GM19468 (cell line): ENCODE data around the gene ESF1.

Experiments used
- ATAC-seq: cut with Tn5 transposase; IDR thresholded peaks from one replicate; pipeline ENCODE4 v1.9.1; 2021; ENCODE audit warnings: mild to moderate bottlenecking, moderate library complexity, moderate number of reproducible peaks; ENCODE audit not compliant: unreplicated experiment; ENCODE audit errors: extremely low read depth

The ESF1 gene, protein sequence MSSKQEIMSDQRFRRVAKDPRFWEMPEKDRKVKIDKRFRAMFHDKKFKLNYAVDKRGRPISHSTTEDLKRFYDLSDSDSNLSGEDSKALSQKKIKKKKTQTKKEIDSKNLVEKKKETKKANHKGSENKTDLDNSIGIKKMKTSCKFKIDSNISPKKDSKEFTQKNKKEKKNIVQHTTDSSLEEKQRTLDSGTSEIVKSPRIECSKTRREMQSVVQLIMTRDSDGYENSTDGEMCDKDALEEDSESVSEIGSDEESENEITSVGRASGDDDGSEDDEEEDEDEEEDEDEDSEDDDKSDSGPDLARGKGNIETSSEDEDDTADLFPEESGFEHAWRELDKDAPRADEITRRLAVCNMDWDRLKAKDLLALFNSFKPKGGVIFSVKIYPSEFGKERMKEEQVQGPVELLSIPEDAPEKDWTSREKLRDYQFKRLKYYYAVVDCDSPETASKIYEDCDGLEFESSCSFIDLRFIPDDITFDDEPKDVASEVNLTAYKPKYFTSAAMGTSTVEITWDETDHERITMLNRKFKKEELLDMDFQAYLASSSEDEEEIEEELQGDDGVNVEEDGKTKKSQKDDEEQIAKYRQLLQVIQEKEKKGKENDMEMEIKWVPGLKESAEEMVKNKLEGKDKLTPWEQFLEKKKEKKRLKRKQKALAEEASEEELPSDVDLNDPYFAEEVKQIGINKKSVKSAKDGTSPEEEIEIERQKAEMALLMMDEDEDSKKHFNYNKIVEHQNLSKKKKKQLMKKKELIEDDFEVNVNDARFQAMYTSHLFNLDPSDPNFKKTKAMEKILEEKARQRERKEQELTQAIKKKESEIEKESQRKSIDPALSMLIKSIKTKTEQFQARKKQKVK

GRCh38 chr20:13784893-13785715 lies at the start of gene ESF1, which contains the start of gene NDUFAF5:
Gene ESF1 (minus strand): TSS chr20:13784919. CDS start chr20:13783140, 1,779 bp downstream.
Gene NDUFAF5 (plus strand): TSS chr20:13785028. CDS start chr20:13785069, 41 bp downstream.
- peak; percentile 91 for ATAC-seq

DNA sequence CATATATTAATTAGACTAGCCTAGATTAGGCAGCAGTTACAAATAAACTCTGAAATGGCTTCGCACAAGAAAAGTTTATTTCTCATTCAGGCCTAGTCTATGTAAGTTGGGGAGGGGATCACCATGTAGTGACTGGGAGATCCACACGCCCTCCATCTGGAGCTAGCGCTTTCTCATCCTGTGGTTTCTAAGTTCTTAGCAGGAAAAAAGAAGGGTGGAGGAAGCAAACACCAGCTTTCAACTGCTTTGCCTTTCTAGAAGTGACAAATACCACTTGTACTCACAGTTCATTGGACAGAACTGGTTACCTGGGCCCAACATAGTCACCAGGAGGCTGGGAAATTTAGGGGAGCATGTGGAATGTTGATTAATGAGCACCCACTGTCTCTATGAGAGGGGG lies 46.8 kb upstream of the ESF1 start:
- ATAC-seq, result no peak

GRCh38 chr20:13825465-13825864 lies 40.7 kb upstream of the ESF1 start:
- ATAC-seq, result no peak

- no peak for ATAC-seq
These were observed 39.7 kb upstream of the ESF1 start for GRCh38 chr20:13824459-13824858.

GRCh38 chr20:13822459-13822858 lies 37.7 kb upstream of the ESF1 start:
- no peak for ATAC-seq

DNA sequence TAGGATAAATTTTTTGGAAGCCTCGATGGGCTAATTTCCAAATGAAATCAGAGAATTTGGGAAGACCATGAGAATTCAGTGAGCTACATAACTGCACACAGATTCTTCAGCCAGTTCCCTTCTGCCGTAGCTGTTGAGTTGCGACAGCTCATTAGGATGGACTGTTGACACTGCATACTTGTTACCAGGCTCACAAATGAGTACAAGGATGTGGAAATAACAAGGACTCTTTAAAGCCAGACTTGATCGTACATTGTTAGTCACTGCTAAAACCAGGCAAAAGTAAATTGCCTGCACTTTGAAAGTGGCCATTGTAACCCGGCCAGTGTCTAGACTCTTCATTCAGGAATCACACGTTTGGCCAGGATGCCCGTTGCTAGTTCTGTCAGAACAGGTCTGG lies 37.2 kb upstream of the ESF1 start:
- no peak for ATAC-seq

DNA sequence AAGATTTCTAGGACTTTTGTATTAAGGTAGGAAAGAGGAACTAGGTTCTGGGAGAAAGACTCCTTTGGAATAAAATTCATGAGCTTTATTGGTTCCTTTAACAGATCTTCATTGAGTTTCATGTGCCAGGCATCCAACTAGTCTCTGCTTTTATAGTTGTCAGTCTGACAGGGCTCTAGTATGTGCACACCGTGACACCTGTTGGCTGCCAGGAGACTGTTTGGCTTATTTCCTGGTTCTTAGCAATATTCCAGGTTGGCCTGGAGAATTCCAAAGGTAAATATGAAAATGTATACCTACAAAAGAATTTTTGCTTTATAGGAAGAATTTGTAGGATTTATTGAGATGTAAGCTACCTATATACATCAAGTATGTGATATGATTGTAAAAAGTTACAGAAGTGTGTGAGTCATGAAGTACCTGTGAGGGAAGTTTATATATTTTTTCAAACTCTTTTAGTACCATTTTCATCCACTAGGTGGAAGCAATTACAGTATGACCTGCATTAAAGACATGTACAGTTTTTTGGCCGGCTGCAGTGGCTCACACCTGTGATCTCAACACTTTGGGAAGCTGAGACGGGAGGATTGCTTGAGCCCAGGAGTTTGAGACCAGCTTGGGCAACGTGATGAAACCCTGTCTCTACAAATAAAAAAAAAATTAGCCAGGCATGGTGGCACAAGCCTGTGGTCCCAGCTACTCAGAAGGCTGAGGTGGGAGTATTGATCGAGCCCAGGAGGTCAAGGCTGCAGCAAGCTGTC lies 35.3 kb upstream of the ESF1 start:
- ATAC-seq, result peak; percentile 44

GRCh38 chr20:13817342-13817741 lies 32.6 kb upstream of the ESF1 start:
- no peak for ATAC-seq

GRCh38 chr20:13816757-13817156 lies 32.0 kb upstream of the ESF1 start:
- ATAC-seq, result no peak

- ATAC-seq, result no peak
These were observed 30.0 kb upstream of the ESF1 start for GRCh38 chr20:13814672-13815071.

DNA sequence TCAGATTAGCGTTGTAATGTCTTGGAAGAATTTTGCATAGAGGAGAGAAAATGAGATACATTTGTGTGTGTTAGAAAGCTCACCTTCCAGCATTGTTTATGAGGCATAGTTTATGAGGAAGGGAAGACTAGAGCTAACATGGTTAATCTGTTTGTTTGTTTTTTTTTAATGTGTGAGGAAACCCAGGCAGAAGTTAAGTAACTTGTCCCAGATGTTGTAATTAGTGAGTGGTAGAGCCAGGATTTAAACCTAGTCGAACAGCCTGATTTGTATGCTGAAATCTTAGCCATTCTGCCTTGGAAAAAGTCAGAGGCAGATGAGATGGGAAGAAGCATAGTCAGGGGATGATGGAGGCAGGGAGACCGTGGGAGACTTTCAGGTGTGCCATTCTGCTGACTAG lies 29.2 kb upstream of the ESF1 start:
- no peak for ATAC-seq

DNA sequence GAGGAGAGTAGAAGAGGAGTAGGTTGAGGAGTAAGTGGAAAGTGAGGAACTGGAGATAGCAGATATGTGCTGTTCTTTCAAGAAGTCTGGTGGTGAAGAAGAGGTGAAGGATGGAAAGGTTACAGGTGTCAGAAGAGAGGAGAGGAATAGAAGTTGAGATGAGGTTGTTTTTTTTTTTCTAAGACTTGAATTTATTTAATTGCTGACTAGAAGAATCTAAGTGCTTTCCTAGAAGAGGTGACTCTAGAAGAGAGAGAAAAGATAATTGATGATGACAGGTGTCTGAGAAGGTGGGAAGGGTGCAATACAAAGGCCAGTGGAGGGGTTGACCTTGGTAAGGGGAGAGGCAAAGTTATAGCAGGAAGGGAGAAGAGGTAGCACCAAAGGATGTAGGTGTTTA lies 25.7 kb upstream of the ESF1 start:
- ATAC-seq, result no peak

DNA sequence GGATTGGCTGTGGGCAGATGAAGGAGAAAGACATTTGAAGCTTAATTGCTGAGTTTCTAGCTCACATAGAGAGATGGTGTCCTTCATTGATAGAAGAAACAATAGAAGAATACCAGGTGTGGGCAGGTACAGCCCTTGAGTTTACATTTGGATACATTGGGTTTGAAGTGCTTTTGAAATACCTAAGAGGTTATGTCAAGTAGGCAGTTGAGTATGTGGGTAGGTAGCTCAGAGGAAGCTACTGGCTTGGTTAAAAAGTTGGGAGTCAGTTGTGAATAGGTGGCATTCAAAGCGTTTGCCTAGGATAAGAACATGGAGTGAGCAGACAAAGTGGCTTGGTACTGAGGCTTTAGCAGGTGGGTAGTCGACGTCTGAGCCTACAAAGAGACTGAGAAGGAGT lies 25.1 kb upstream of the ESF1 start:
- ATAC-seq, result no peak

- ATAC-seq, result no peak
These were observed 24.7 kb upstream of the ESF1 start for GRCh38 chr20:13809373-13809772.

DNA sequence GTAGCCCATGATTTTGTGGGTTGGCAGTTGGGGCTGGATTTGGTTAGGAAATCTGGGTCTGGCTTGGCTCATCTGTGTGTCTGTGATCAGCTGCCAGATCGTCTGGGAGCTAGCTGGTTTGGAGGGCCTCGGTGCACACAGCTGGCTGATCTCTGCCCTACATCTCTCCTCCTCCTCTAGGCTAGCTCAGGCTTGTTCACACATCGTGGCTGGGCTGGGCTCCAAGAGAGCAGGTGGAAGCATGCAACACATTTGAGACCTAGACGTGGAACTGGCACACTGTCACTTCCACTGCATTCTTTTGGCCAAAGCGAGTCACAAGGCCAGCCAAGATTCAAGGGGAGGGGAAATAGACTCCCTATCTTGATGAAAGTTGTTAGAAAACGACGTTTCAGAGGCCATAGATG lies 16.0 kb upstream of the ESF1 start:
- ATAC-seq, result no peak

DNA sequence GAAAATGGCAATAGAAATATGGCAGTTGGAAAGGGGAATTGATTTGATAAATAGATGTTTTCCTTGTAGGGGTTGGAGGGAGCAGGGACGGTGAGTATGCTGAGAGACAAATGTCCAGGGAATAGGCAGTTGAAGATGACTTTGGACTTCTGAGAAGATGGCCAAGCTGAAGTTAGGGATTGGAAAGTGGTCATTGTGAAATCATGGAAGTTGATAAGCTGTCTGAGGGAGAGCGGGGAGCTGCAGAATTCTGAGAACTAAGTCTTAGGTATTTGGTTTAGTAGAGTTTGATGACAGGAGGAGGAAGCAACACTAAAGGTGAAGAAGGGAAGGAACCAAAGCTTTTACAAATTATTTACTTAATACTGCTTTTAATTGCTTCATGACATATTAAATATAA lies 15.3 kb upstream of the ESF1 start:
- ATAC-seq, result no peak

- ATAC-seq, result no peak
These were observed 14.3 kb upstream of the ESF1 start for GRCh38 chr20:13799040-13799439.

- ATAC-seq, result no peak
These were observed 9.9 kb upstream of the ESF1 start for GRCh38 chr20:13794667-13795066.

DNA sequence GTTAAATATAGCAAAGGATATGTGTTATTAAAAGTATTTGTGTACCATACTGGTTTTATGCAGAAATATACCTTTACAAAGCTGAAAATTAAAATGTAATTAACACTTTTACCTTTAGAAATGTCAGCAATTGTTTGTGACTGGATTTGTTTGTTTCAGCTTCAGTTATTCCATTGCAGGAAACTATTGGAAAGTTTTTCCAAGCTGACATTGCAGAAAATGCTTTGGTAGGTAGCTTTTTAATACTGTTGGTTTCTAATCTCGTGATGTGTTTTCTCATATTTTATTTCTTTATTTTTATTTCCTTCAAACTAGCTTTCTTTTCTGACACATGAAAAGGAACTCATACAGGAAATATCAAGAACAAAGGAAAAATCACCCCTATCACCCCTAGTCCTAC lies 8.3 kb upstream of the ESF1 start:
- no peak for ATAC-seq
